Body of pancreas (tissue), 4 donors: ENCODE measurements around the gene FASTKD1.
A peak's percentile ranks its signal among the peaks of the same experiment; 100 is the strongest.

Experiments
- CTCF ChIP-seq, 7 experiments: fragments of 450-650 bp in 4 of 7; fragments of 200-600 bp in 3 of 7; sonication (generic) in 3 of 7; IDR thresholded peaks; one replicate each; pipeline ENCODE4 v1.5.1; 2016 to 2019; ENCODE audit warnings: antibody characterized with exemption in 7 of 7
- POLR2A ChIP-seq, 3 donors: fragments of 450-650 bp; IDR thresholded peaks; one replicate each; pipeline ENCODE4 v1.6.1; 2016; ENCODE audit warnings: antibody characterized with exemption in 3 of 3, mild to moderate bottlenecking in 2 of 3

DNA sequence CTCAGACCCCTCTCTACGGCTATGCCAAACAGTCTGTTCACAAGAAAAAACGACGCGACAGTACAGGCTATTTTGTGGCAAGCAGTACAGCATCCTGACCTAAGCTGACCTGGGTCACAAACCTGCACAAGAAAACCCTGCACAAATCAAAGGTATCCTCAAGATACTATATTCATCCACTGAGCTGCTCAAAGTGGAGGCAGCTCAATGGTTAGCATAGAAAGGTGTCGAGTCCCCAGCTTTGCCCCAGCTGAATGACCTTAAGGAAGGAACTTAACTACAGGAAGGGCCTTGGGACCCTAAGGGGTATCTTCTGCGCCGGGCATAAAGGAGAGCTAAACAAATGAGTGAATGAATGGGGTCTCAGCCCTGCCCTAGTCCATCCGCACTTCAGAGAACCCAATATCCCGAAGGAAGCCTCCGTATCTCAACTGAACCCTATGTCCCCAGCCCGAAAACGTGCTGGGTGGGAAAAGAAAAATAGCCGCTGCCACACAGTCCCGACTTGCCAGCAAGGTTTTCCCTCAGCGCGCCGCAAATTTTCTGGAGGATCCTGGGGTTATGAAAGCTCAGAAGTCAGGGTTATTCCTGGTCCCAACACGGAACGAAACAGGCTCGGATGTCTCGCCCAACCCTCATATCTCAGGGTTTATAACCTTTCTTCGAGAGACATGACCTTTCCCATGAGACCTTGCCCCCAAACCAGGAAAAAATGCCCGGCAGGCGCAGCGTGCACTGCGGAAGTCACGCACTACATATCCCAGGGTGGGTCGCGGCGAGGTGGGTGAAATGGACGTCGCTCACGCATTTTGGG is at the start of gene FASTKD1:
- peak in 2 of 3 donors; percentile 45 for TF ChIP-seq POLR2A (IDR thresholded peaks at IDR 0.05)
- TF ChIP-seq CTCF (IDR thresholded peaks at IDR 0.05) = no peak
